GM23338 (cell line): ENCODE results near the gene SOST. TPM values are rescaled to one million over a fixed set of nuclear protein-coding genes. Genes with fewer than 3 reads are reported as not detected.

Source experiments
- ATAC-seq: fragments of 200-7000 bp; cut with Tn5 transposase; 3 replicates; pipeline ENCODE4 v1.9.1; 2020
- DNase-seq: peaks from one replicate; pipeline ENCODE4 v3.0.0-alpha.2; 2015; ENCODE audit warnings: low spot score
- H2AFZ ChIP-seq: fragments of 200-600 bp; sonication (generic); 2 replicates; pipeline ENCODE4 v1.8.0; 2016; ENCODE audit warnings: antibody characterized with exemption, mild to moderate bottlenecking, moderate library complexity
- H3F3A ChIP-seq: fragments of 200-600 bp; sonication (generic); replicated peaks from 2 replicates; pipeline ENCODE4 v1.8.0; 2017; ENCODE audit warnings: antibody characterized with exemption, mixed run types, low read depth
- H3K27ac ChIP-seq: fragments of 200-600 bp; sonication (generic); 2 replicates; pipeline ENCODE4 v1.6.1; 2016; ENCODE audit warnings: low read depth
- H3K27me3 ChIP-seq: fragments of 200-600 bp; sonication (generic); 2 replicates; pipeline ENCODE4 v1.8.0; 2016; ENCODE audit warnings: mild to moderate bottlenecking, mixed run types, moderate library complexity; ENCODE audit not compliant: insufficient read depth
- H3K36me3 ChIP-seq: fragments of 200-600 bp; sonication (generic); 2 replicates; pipeline ENCODE4 v1.8.0; 2016; ENCODE audit warnings: mild to moderate bottlenecking; ENCODE audit not compliant: insufficient read depth
- H3K4me1 ChIP-seq: fragments of 200-600 bp; sonication (generic); 2 replicates; pipeline ENCODE4 v1.8.0; 2016; ENCODE audit warnings: mild to moderate bottlenecking, moderate library complexity; ENCODE audit not compliant: insufficient read depth
- H3K4me2 ChIP-seq: fragments of 200-600 bp; sonication (generic); 2 replicates; pipeline ENCODE4 v1.7.1; 2017; ENCODE audit warnings: mixed run types
- H3K4me3 ChIP-seq: fragments of 200-600 bp; sonication (generic); 2 replicates; pipeline ENCODE4 v1.6.1; 2016; ENCODE audit warnings: mixed run types
- H3K79me2 ChIP-seq: fragments of 200-600 bp; sonication (generic); replicated peaks from 2 replicates; pipeline ENCODE4 v1.8.0; 2017; ENCODE audit warnings: mild to moderate bottlenecking; ENCODE audit not compliant: insufficient read depth
- H3K9me2 ChIP-seq: fragments of 200-600 bp; sonication (generic); 2 replicates; pipeline ENCODE4 v1.8.0; 2017; ENCODE audit not compliant: insufficient read depth
- H4K20me1 ChIP-seq: fragments of 200-600 bp; sonication (generic); replicated peaks from 2 replicates; pipeline ENCODE4 v1.8.0; 2017; ENCODE audit warnings: mild to moderate bottlenecking; ENCODE audit not compliant: insufficient read depth
- H3K27ac Mint-ChIP-seq: 2 replicates; pipeline ENCODE4 v1.8.0; 2020; ENCODE audit warnings: inconsistent platforms, mild to moderate bottlenecking, moderate library complexity, mixed read lengths
- H3K27me3 Mint-ChIP-seq: 3 replicates; pipeline ENCODE4 v1.8.0; 2022; ENCODE audit warnings: low read depth, mild to moderate bottlenecking, moderate library complexity, mixed read lengths, inconsistent platforms; ENCODE audit not compliant: insufficient read depth, poor library complexity
- H3K36me3 Mint-ChIP-seq: 3 replicates; pipeline ENCODE4 v1.8.0; 2021; ENCODE audit warnings: low read depth, mild to moderate bottlenecking, inconsistent platforms, moderate library complexity, mixed read lengths
- H3K4me1 Mint-ChIP-seq: 3 replicates; pipeline ENCODE4 v1.8.0; 2020; ENCODE audit warnings: mild to moderate bottlenecking, inconsistent platforms, mixed read lengths
- H3K4me3 Mint-ChIP-seq: 3 replicates; pipeline ENCODE4 v1.8.0; 2021; ENCODE audit warnings: moderate library complexity, mild to moderate bottlenecking, inconsistent platforms, mixed read lengths
- H3K9me3 Mint-ChIP-seq: 3 replicates; pipeline ENCODE4 v1.8.0; 2020; ENCODE audit warnings: moderate library complexity, mild to moderate bottlenecking, inconsistent platforms, mixed read lengths
- ETS1 ChIP-seq: IDR thresholded peaks from 2 replicates; pipeline ENCODE4 v1.6.1; 2016; ENCODE audit warnings: antibody characterized with exemption
- EZH2 ChIP-seq: fragments of 200-600 bp; sonication (generic); IDR thresholded peaks from one replicate; pipeline ENCODE4 v1.8.0; 2017; ENCODE audit warnings: antibody characterized with exemption, mild to moderate bottlenecking, low read depth; ENCODE audit not compliant: unreplicated experiment
- NANOG ChIP-seq: IDR thresholded peaks from 2 replicates; pipeline ENCODE4 v1.6.1; 2016; ENCODE audit warnings: antibody characterized with exemption, borderline replicate concordance
- POLR2AphosphoS5 ChIP-seq: IDR thresholded peaks from 2 replicates; pipeline ENCODE4 v1.6.1; 2016; ENCODE audit warnings: antibody characterized with exemption, low read depth
- STAT1 ChIP-seq: IDR thresholded peaks from one replicate; pipeline ENCODE4 v1.6.1; 2016; ENCODE audit warnings: antibody characterized with exemption; ENCODE audit not compliant: unreplicated experiment
- polyA plus RNA-seq: library from polyadenylated mRNA; unstranded; fragments of >200 nt; fragmentation: Nextera tagmentation; extraction: Ambion mirVana; gene quantifications from 2 replicates; pipeline ENCODE4 v1.2.1, GENCODE V29; 2016
- total RNA-seq: library from RNA; depleted of rRNA; stranded (reverse); fragments of >200 nt; shearing (Covaris generic); gene quantifications from 2 replicates; pipeline ENCODE4 v1.2.3, GENCODE V29; 2014
- TF ChIP-seq, protein P1 (sequence below), 2 experiments: fragments of 200-600 bp in 1 of 2; sonication (generic) in 1 of 2; conservative IDR thresholded peaks; 2 replicates each; pipeline versions ENCODE4 v1.5.1 to v1.6.1; 2016 to 2017; ENCODE audit warnings: antibody characterized with exemption in 2 of 2, low read depth in 2 of 2, mild to moderate bottlenecking in 2 of 2, moderate library complexity in 1 of 2

Gene SOST
- total and polyA plus RNA-seq, 2 experiments from 2014 or later, result not detected

- TF ChIP-seq, protein P1, sequence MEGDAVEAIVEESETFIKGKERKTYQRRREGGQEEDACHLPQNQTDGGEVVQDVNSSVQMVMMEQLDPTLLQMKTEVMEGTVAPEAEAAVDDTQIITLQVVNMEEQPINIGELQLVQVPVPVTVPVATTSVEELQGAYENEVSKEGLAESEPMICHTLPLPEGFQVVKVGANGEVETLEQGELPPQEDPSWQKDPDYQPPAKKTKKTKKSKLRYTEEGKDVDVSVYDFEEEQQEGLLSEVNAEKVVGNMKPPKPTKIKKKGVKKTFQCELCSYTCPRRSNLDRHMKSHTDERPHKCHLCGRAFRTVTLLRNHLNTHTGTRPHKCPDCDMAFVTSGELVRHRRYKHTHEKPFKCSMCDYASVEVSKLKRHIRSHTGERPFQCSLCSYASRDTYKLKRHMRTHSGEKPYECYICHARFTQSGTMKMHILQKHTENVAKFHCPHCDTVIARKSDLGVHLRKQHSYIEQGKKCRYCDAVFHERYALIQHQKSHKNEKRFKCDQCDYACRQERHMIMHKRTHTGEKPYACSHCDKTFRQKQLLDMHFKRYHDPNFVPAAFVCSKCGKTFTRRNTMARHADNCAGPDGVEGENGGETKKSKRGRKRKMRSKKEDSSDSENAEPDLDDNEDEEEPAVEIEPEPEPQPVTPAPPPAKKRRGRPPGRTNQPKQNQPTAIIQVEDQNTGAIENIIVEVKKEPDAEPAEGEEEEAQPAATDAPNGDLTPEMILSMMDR (conservative IDR thresholded peaks at IDR 0.05; ENCODE audit: low read depth in 2 of 2), result peak; percentile 15 to 32; a peak in 2 of 4 replicates
- TF ChIP-seq EZH2, result no peak
- Histone ChIP-seq H3K4me1 (peaks cover 11% of the 10 kb centered on the region), H3K36me3 (no peaks in the 10 kb centered on the region), H3K9me2 (no peaks in the 10 kb centered on the region), H2AFZ (peak overlapping the region; percentile 74), H3F3A (no peaks in the 10 kb centered on the region), H3K4me2 (peak overlapping the region; percentile 79), H3K27me3 (peaks cover 21% of the 10 kb centered on the region), H3K4me3 (peak overlapping the region; percentile 92), H3K27ac (no peak overlapping the region), H4K20me1 (peaks cover 9% of the 10 kb centered on the region; the same call in 1 of the 2 replicates), H3K79me2 (peaks cover 9% of the 10 kb centered on the region)
- Mint-ChIP-seq H3K9me3 (no peaks in the 10 kb centered on the region), H3K36me3 (no peaks in the 10 kb centered on the region), H3K4me3 (peak overlapping the region; percentile 78), H3K27ac (no peak overlapping the region), H3K4me1 (peaks cover 7% of the 10 kb centered on the region; the same call in 2 of the 3 replicates), H3K27me3 (peaks cover 11% of the 10 kb centered on the region)
- DNase-seq (peak; percentile 69), ATAC-seq (peak; percentile 31)
Observed at GRCh38 chr17:43779145-43780125, 20.8 kb upstream of the SOST start.

DNA sequence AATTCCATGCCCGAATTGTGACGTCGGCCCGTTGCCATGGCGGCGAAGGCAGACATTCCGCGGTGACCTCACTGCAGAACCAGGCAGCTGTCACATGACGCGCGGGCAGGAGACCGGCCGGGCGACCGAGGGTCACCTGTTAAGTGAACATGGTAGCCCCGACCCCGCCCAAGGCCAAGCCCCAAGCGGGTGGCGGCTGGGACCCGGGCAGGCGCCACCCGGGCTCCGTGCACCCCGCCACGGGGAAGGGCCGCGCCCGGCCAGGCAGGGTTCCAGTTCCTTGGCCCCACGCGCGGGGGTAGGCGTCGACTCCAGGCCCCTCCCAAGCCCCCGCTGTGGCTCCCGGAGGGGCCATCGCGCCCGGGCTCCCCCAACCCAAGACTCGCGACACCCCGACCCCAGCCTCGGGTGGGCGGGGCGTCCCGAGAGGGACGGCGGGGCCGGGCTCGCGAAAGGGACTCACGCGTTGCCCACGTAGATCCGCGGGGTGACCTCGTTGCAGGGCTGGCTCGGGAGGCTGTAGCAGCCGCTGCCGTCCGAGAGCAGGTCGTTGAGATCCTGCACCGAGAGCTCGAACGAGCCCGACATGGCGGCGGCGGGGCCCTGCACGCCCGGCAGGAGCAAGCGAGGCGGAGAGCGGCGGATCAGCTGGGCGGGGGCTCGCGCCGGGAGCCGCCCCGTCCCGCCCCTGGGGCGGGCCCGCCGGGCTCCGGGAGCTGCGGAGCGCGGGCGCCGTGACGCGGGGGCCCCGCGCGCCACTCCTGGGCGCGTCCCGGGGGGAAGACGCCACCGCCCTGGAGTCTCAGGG lies 19.9 kb upstream of the SOST start, which contains the start of gene DUSP3:
DUSP3 (minus strand) TSS at position 641 of the 808 bp plus-strand sequence; CDS start at position 588, 53 bp downstream.
- Mint-ChIP-seq H3K9me3 (no peaks in the 10 kb centered on the region), H3K4me3 (peak within 1 kb of the TSS; percentile 81), H3K27ac (peak within 1 kb of the TSS; percentile 94), H3K36me3 (peaks cover 7% of the 10 kb centered on the region), H3K27me3 (peaks cover 11% of the 10 kb centered on the region), H3K4me1 (peaks cover 7% of the 10 kb centered on the region; the same call in 2 of the 3 replicates)
- peak within 1 kb of the TSS; percentile 74 for H2AFZ ChIP-seq
- H3K9me2 ChIP-seq, result no peaks in the 10 kb centered on the region
- peak; percentile 97 for DNase-seq
- 0 out of 2 replicates have a peak, but pooled peaks cover under 1% of the 10 kb centered on the region for H3K36me3 ChIP-seq
- peak within 1 kb of the TSS; percentile 90 for H3K27ac ChIP-seq
- no peaks in the 10 kb centered on the region for H3F3A ChIP-seq
- peak; percentile 89 for ATAC-seq
- H4K20me1 ChIP-seq, result peaks cover 9% of the 10 kb centered on the region; the same call in 1 of the 2 replicates
- peaks cover 21% of the 10 kb centered on the region for H3K27me3 ChIP-seq
- H3K4me3 ChIP-seq, result peak within 1 kb of the TSS; percentile 92
- H3K4me1 ChIP-seq, result peaks cover 11% of the 10 kb centered on the region
- H3K79me2 ChIP-seq, result peaks cover 9% of the 10 kb centered on the region
- H3K4me2 ChIP-seq, result peak within 1 kb of the TSS; percentile 79
- TF ChIP-seq NANOG (no peak), POLR2AphosphoS5 (peak; percentile 80), STAT1 (no peak), ETS1 (no peak)
- TF ChIP-seq, protein P1 (conservative IDR thresholded peaks at IDR 0.05; ENCODE audit: low read depth in 2 of 2), result no peak
